Right kidney (tissue), 1 donor: ENCODE results near the gene TRAF5.
"Not testable (repeated sequence)": the region's sequence is repeated elsewhere in the genome, so short reads cannot be mapped to it uniquely, and the experiment has no call there.

Source experiments
- DNase-seq: peaks from one replicate; pipeline ENCODE4 v3.0.0-alpha.2; 2016

TRAF5 gene

GRCh38 chr1:211345719-211346118 lies 19.1 kb downstream of the TRAF5 start:
- no peak for DNase-seq

GRCh38 chr1:211347077-211347844 lies 20.6 kb downstream of the TRAF5 start:
- no peak for DNase-seq

- no peak for DNase-seq
These were observed 21.9 kb downstream of the TRAF5 start for GRCh38 chr1:211348547-211348946.

- no peak for DNase-seq
These were observed 23.1 kb downstream of the TRAF5 start for GRCh38 chr1:211349741-211350140.

GRCh38 chr1:211352055-211352454 lies 25.4 kb downstream of the TRAF5 start:
- not testable (repeated sequence) for DNase-seq

- DNase-seq = no peak
These were observed 25.8 kb downstream of the TRAF5 start for GRCh38 chr1:211352465-211352864.

- DNase-seq = no peak
These were observed 26.4 kb downstream of the TRAF5 start for GRCh38 chr1:211352985-211353515.

GRCh38 chr1:211353562-211354212 lies 27.1 kb downstream of the TRAF5 start:
- no peak for DNase-seq

- no peak for DNase-seq
These were observed 29.2 kb downstream of the TRAF5 start for GRCh38 chr1:211355873-211356272.

- DNase-seq = no peak
These were observed 30.2 kb downstream of the TRAF5 start for GRCh38 chr1:211356723-211357407.

- DNase-seq = no peak
These were observed 32.1 kb downstream of the TRAF5 start for GRCh38 chr1:211358685-211359084.

GRCh38 chr1:211359876-211360275 lies 33.2 kb downstream of the TRAF5 start:
- DNase-seq = no peak

- DNase-seq = no peak
These were observed 34.6 kb downstream of the TRAF5 start for GRCh38 chr1:211361202-211361601.

- no peak for DNase-seq
These were observed 43.0 kb downstream of the TRAF5 start for GRCh38 chr1:211369640-211370039.

GRCh38 chr1:211370669-211371068 lies 44.0 kb downstream of the TRAF5 start:
- no peak for DNase-seq

GRCh38 chr1:211371406-211372105 lies 44.9 kb downstream of the TRAF5 start:
- DNase-seq = no peak

GRCh38 chr1:211372463-211372862 lies 45.8 kb downstream of the TRAF5 start:
- no peak for DNase-seq

- no peak for DNase-seq
These were observed 48.6 kb downstream of the TRAF5 start for GRCh38 chr1:211375146-211375818.

- DNase-seq = no peak
These were observed 49.3 kb downstream of the TRAF5 start for GRCh38 chr1:211375949-211376348.

- no peak for DNase-seq
These were observed 50.3 kb downstream of the TRAF5 start for GRCh38 chr1:211376807-211377470.
